Effector memory CD8-positive, alpha-beta T cell (primary cell): ENCODE measurements around the gene ANKRD28.
A peak's percentile ranks its signal among the peaks of the same experiment; 100 is the strongest.
"Not testable (repeated sequence)": the region's sequence is repeated elsewhere in the genome, so short reads cannot be mapped to it uniquely, and the experiment has no call there.

Experiments
- ATAC-seq: fragments of 150-1000 bp; cut with Tn5 transposase; replicated peaks from 2 replicates; pipeline ENCODE4 v1.10.0; 2021; ENCODE audit warnings: mild to moderate bottlenecking, moderate library complexity
- DNase-seq, 3 experiments: peaks; one replicate each; pipeline ENCODE4 v3.0.0; 2021
- H3K27ac Mint-ChIP-seq, 2 donors: one replicate each; pipeline ENCODE4 v1.8.0; 2022; ENCODE audit warnings: mild to moderate bottlenecking in 2 of 2, mixed read lengths in 2 of 2, moderate library complexity in 2 of 2
- H3K27me3 Mint-ChIP-seq, 2 donors: one replicate each; pipeline ENCODE4 v1.8.0; 2022; ENCODE audit warnings: mixed read lengths in 2 of 2
- H3K36me3 Mint-ChIP-seq: one replicate; pipeline ENCODE4 v1.8.0; 2022; ENCODE audit warnings: mild to moderate bottlenecking, moderate library complexity, mixed read lengths; ENCODE audit not compliant: insufficient read depth
- H3K4me1 Mint-ChIP-seq, 2 donors: one replicate each; pipeline ENCODE4 v1.8.0; 2022; ENCODE audit warnings: low read depth in 2 of 2, mixed read lengths in 2 of 2
- H3K4me3 Mint-ChIP-seq, 2 donors: one replicate each; pipeline ENCODE4 v1.8.0; 2022; ENCODE audit warnings: mild to moderate bottlenecking in 2 of 2, mixed read lengths in 2 of 2, moderate library complexity in 2 of 2
- H3K9me3 Mint-ChIP-seq, 2 donors: one replicate each; pipeline ENCODE4 v1.8.0; 2022; ENCODE audit warnings: mixed read lengths in 2 of 2

The ANKRD28 gene

DNA sequence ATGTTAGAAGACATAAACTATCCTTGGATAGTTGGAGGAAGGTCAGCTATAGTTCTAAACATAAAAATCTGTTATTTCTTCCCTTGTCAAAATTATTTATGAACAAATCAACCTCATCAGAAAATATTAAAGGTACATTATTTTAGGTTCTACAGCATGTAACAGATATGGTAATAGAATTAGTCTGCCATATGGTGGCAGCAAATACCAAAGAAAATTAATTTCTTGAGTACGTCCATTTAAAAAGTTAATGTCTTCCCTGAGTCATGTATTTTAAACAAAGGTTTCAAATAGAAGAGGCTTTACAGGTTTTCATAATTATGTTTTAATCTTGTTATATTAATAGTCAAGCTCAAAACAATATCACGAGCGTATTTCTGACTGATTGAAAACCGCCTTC is 17.9 kb upstream of the ANKRD28 start:
- no peaks in the 10 kb centered on the region for H3K27me3 Mint-ChIP-seq
- H3K36me3 Mint-ChIP-seq = peaks cover 4% of the 10 kb centered on the region
- H3K4me3 Mint-ChIP-seq = no peak overlapping the region
- peaks cover 16 to 27% of the 10 kb centered on the region in 2 donors for H3K4me1 Mint-ChIP-seq
- ATAC-seq (peak; percentile 56), DNase-seq (no peak)
- H3K9me3 Mint-ChIP-seq = no peaks in the 10 kb centered on the region
- H3K27ac Mint-ChIP-seq = no peak overlapping the region

DNA sequence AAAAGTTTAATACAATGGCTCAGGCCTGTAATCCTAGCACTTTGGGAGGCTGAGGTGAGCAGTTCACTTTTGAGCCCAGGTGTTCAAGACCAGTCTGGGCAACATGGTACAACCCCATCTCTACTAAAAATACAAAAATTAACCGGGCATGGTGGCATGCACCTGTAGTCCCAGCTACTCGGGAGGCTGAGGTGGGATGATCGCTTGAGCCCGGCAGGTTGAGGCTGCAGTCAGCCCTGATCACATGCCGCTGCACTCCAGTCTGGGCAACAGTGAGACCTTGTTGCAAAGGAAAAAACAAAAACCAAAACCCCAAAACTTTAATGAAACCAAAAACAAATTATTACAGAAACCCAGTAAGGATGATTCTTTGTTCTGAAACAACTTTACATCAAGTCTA is 15.3 kb upstream of the ANKRD28 start:
- H3K4me1 Mint-ChIP-seq = peaks cover 17 to 26% of the 10 kb centered on the region in 2 donors
- H3K9me3 Mint-ChIP-seq, H3K36me3 Mint-ChIP-seq, ATAC-seq, DNase-seq, H3K27me3 Mint-ChIP-seq, H3K4me3 Mint-ChIP-seq, H3K27ac Mint-ChIP-seq: not testable (repeated sequence)

DNA sequence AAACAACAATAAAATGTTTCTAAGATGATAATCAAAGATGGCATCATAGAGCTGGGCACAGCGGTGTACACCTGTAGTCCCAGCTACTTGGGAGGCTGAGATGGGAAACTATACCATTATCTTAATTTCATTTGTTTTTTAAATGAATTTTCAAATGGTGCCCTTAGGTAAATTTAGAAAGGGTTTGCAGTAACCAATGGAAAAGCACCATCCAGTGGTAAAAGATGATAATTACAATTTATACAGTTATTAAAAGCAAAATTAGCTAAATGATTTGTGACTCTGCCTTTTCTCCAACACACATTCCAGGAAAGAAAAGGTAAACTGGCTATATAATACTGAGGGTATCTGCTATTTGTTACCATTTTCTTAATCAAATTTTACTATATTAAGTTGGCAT is 14.4 kb upstream of the ANKRD28 start:
- H3K36me3 Mint-ChIP-seq = no peaks in the 10 kb centered on the region
- ATAC-seq (peak; percentile 37), DNase-seq (no peak)
- no peak overlapping the region for H3K4me3 Mint-ChIP-seq
- no peaks in the 10 kb centered on the region for H3K27me3 Mint-ChIP-seq
- peaks cover 16 to 20% of the 10 kb centered on the region in 2 donors for H3K4me1 Mint-ChIP-seq
- no peak overlapping the region for H3K27ac Mint-ChIP-seq
- H3K9me3 Mint-ChIP-seq = no peaks in the 10 kb centered on the region

DNA sequence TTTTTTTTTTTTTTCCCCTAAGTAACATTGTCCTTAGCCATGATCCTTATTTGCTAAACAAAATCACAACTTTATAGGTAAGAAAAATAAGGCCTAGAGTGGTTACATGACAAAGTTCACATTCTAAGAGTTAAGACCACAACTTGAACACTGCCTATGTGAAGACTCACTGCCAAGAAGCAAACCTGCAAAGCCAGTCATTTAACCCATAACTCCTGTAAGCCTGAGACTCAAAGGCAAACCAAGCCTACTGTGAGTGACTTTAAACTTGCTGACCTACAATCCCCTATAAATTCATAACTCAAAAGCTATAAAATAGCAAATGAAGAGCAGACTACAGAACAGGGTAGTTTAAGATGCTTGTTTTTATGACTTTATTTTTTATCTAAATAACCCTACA is 12.9 kb upstream of the ANKRD28 start:
- DNase-seq (no peak), ATAC-seq (no peak)
- H3K9me3 Mint-ChIP-seq = no peaks in the 10 kb centered on the region
- peak overlapping the region in 1 of 2 donors; percentile 29 for H3K27ac Mint-ChIP-seq
- peak overlapping the region in 1 of 2 donors; percentile 12 for H3K4me3 Mint-ChIP-seq
- no peaks in the 10 kb centered on the region for H3K27me3 Mint-ChIP-seq
- H3K4me1 Mint-ChIP-seq = peaks cover 13 to 14% of the 10 kb centered on the region in 2 donors
- peaks cover 3% of the 10 kb centered on the region for H3K36me3 Mint-ChIP-seq

DNA sequence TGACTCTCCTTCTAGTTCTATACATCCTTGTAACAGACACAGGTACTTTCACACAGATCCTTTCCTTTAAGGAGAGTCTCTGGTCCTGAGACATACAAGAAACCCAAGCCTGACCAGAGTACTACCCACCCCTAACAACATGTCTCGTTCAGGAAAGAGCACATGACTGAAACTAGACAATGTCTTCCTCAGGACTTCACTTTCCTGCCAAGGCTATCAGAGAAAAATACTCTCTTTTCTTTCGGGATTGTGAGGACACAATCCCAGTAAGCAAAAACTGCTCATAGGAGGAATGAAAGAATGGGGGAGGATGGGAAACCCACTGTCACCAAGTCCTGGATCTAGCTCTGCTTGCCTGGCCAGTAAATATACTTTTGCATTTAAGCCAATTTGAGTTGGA is 11.5 kb upstream of the ANKRD28 start:
- H3K4me3 Mint-ChIP-seq = no peak overlapping the region
- ATAC-seq (no peak), DNase-seq (no peak)
- H3K36me3 Mint-ChIP-seq = peaks cover 3% of the 10 kb centered on the region
- H3K9me3 Mint-ChIP-seq = no peaks in the 10 kb centered on the region
- peaks cover 18% of the 10 kb centered on the region in 2 donors for H3K4me1 Mint-ChIP-seq
- no peaks in the 10 kb centered on the region for H3K27me3 Mint-ChIP-seq
- peak overlapping the region in 1 of 2 donors; percentile 7 for H3K27ac Mint-ChIP-seq

DNA sequence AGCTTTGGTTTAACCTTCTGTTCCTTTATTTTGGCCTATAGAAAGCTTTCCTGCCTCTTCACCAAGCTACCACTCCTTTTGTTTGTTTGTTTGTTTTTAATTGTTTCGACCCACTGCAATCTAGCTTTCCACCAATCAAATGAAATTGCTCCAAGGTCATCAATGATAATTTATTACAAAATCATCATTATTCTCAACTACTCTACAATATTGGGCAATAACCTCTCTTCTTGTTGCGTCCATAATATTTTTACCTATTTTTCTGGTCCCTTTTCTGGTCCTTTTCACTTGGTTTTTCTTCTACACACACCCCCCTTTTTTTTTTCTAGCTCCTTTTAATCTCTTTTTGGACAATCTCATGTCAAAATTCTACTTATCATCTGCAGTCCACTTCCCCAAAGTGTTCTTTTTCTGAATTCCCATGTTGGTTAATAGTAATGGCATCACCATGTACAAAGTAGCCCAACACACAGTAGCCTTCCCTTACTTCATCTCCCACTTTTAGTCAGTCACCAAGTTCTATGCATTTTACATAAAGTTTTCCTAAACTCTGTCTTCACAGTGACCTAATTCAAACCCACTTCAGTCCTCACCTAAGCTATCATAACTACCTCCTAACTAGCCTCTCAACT is 11.0 kb upstream of the ANKRD28 start:
- H3K9me3 Mint-ChIP-seq = no peaks in the 10 kb centered on the region
- ATAC-seq = no peak
- H3K27me3 Mint-ChIP-seq = no peaks in the 10 kb centered on the region
- DNase-seq = no peak
- no peak overlapping the region for H3K4me3 Mint-ChIP-seq
- peak overlapping the region in 1 of 2 donors; percentile 7 for H3K27ac Mint-ChIP-seq
- H3K4me1 Mint-ChIP-seq = peaks cover 18 to 24% of the 10 kb centered on the region in 2 donors
- peaks cover 3% of the 10 kb centered on the region for H3K36me3 Mint-ChIP-seq

DNA sequence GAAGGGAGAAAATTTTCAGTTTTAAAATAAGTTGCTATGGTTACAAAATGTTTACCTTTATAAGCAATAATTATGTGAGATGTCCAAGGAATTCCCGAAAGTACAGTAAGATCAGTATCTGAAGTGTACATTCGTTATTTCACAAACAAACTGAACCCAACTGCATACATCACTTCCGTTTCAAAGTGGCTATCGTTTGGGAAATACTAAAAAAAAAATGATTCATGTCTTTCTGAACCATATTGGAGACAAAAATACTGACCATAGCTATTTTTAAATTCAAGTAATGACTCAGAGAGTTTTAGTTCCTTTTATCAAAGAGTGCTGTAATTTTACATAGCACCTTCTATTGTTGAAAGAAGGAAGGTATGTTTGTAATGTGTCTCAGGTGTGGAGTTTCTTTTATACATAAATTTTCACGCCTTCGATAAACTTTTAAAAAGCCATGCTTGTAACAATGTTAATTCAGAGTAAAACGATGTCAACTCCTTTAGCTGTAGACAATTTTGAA is 8.0 kb upstream of the ANKRD28 start:
- DNase-seq (no peak), ATAC-seq (peak; percentile 28)
- Mint-ChIP-seq H3K27me3 (no peaks in the 10 kb centered on the region), H3K9me3 (no peaks in the 10 kb centered on the region), H3K4me1 (peaks cover 28 to 40% of the 10 kb centered on the region in 2 donors), H3K36me3 (peaks cover 6% of the 10 kb centered on the region), H3K4me3 (no peak overlapping the region), H3K27ac (peak overlapping the region; percentile 3 to 70)

DNA sequence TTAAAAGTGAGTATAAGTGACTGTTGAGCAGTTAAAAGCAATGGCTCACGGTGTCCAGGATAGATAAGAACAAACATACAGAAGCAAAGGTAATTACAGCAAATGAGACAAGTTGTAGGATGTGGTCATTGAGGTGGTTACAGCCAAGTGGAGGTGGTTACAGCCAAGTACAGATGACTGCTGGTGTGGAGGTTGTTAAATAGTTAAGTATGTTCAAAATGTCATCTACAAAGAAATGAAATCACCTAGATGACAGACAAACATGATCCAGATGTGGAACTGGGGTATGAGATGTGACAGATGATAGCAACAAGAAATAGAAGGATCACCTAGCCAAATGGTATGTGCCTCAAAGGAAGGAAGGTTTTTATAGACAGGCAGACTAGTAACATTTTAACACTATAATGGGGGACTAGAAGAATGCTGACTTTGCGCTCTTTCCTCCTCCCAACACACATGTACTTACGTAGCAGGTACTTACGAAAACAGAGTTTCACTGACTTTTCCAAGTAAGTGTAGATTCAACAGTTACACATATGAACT is 6.8 kb upstream of the ANKRD28 start:
- peak; percentile 60 for ATAC-seq
- DNase-seq = no peak
- Mint-ChIP-seq H3K9me3 (no peaks in the 10 kb centered on the region), H3K4me1 (peaks cover 29 to 46% of the 10 kb centered on the region in 2 donors), H3K27me3 (no peaks in the 10 kb centered on the region), H3K36me3 (peaks cover 6% of the 10 kb centered on the region), H3K4me3 (no peak overlapping the region), H3K27ac (peak overlapping the region in 1 of 2 donors; percentile 3)

DNA sequence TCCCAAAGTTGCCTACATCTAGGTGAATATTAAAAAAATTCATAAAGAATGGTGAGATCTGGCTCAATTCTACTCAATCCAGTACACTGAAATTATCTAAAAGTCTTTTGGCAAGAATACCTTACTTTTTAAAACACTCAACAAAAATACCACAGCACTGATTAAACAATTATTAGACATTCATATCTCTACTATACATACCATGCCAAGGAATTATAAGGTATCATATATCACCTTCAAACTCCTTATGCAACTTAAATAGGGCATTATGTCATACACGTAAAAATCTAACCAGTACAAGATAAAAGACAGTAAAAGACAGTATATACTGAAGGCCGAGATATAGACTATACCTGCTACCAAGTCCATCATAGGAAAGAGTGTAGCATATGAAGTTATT is 6.1 kb upstream of the ANKRD28 start:
- no peak for ATAC-seq
- H3K27ac Mint-ChIP-seq = peak overlapping the region; percentile 41 to 64

DNA sequence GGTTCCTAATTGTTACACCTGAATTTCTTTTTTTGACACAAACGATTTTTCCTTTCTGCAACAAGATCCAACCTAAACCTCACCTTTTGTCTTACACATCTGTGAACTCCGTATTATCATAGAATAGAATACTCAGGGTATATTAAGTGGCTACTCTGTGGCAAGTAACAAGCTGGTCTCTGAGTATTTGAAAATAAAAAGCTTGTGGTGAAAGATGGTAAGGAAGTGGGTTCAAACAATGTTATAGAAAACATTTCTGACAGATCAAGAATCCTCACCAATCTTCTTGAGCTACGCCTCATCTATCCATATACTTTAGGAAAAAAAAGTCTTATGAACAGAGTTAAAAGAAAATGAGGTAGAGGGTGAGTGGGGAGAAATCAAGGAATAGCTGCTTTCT is 3.5 kb upstream of the ANKRD28 start:
- peak overlapping the region; percentile 41 to 51 for H3K4me3 Mint-ChIP-seq
- H3K27me3 Mint-ChIP-seq = no peaks in the 10 kb centered on the region

More for the DNA sequence above, 6.1 kb upstream of the ANKRD28 start:
- no peaks in the 10 kb centered on the region for H3K9me3 Mint-ChIP-seq
- no peak for DNase-seq
- H3K36me3 Mint-ChIP-seq = peaks cover 6% of the 10 kb centered on the region
- H3K27me3 Mint-ChIP-seq = no peaks in the 10 kb centered on the region
- H3K4me1 Mint-ChIP-seq = peaks cover 32 to 47% of the 10 kb centered on the region in 2 donors
- no peak overlapping the region for H3K4me3 Mint-ChIP-seq

DNA sequence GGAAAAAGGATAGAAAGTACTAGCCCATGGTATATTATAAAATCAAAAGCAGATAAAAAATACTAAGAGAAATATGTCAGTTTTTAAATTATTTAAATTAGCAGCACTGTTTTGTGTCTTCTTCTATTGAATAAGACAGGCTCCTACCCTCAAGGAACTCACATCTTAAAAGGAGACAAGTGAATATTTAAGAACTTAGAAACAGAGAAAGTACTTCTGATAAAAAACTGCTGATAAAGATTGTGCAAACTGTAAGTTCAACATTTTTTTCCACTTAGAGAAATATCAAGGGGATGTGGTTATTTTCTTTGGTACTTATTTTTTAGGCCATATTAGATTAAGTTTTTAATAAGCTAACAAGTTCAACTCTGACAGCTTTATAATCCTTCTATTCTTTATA is 3.0 kb upstream of the ANKRD28 start:
- peaks cover 23% of the 10 kb centered on the region for H3K36me3 Mint-ChIP-seq
- H3K27me3 Mint-ChIP-seq = no peaks in the 10 kb centered on the region
- H3K4me1 Mint-ChIP-seq = peaks cover 39 to 70% of the 10 kb centered on the region in 2 donors
- H3K4me3 Mint-ChIP-seq = peak overlapping the region; percentile 41 to 51
- ATAC-seq (no peak), DNase-seq (no peak)
- peak overlapping the region; percentile 56 to 84 for H3K27ac Mint-ChIP-seq
- H3K9me3 Mint-ChIP-seq = no peaks in the 10 kb centered on the region

More for the DNA sequence above, 3.5 kb upstream of the ANKRD28 start:
- no peaks in the 10 kb centered on the region for H3K9me3 Mint-ChIP-seq
- peak; percentile 23 for ATAC-seq
- peaks cover 18% of the 10 kb centered on the region for H3K36me3 Mint-ChIP-seq
- H3K27ac Mint-ChIP-seq = peak overlapping the region; percentile 56 to 84
- no peak for DNase-seq
- peaks cover 40 to 69% of the 10 kb centered on the region in 2 donors for H3K4me1 Mint-ChIP-seq

DNA sequence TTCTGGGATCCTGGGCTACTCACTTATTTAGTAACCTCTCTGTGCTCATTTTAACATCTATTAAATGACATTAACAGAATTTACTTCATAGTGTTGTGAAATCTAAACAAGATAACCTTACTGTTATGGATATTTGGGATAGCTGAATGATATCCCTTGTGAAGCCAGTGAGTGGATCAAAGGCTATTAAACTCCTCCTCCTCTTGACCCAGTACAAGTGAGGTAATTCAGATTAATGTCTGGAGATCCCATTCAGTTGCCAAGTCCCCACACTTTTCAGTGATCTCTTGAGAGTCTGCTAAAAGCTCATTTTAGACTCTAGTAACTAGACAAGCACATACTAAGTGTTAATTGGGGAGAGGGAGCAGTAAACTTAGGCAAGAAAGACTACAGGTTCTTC is 2.5 kb upstream of the ANKRD28 start:
- Mint-ChIP-seq H3K27me3 (no peaks in the 10 kb centered on the region), H3K4me3 (peak overlapping the region in 1 of 2 donors; percentile 0), H3K36me3 (peaks cover 28% of the 10 kb centered on the region), H3K9me3 (no peaks in the 10 kb centered on the region), H3K27ac (peak overlapping the region; percentile 56 to 84), H3K4me1 (peaks cover 39 to 74% of the 10 kb centered on the region in 2 donors)
- DNase-seq = no peak
- ATAC-seq = no peak

DNA sequence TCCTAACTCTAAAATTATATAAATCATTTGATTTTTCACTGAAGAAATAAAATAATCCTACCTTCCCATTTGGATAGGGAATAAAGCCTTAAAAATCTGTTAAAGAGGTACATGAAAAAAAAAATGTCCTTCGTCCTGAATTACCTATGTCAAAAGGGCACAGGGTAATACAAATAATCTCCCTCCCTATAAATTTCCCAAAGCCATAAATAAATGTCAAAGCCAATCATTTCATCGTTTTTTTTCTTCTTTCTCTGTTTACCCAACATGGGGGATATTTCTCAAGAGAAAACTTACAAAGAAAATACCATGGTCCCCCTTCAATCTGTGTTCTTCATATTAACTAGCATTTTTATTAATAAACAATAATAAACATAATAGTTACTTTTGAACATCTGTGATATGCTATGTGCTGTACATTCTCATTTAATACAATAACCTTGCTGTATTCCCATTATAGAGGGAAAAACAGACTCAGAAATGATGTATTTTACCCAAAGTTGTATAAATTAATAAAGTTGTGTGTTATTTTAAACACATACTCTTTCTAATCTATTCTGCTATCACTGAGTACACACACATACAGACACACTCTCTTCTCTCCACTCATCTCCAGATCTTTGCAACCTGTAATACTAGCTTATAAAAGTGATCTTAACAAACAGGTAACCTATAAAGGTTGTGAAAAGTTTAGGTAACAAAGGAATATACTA is 910 bp upstream of the ANKRD28 start:
- H3K4me1 Mint-ChIP-seq = peaks cover 36 to 68% of the 10 kb centered on the region in 2 donors
- H3K36me3 Mint-ChIP-seq = peaks cover 40% of the 10 kb centered on the region
- H3K4me3 Mint-ChIP-seq = peak overlapping the region; percentile 37 to 56
- no peaks in the 10 kb centered on the region for H3K9me3 Mint-ChIP-seq
- no peaks in the 10 kb centered on the region for H3K27me3 Mint-ChIP-seq
- DNase-seq = no peak
- peak overlapping the region; percentile 72 to 96 for H3K27ac Mint-ChIP-seq
- no peak for ATAC-seq
